T-helper 1 cell treated with Interleukin-12 subunit alpha and Interleukin-12 subunit beta and Interleukin-4 antibody, amounts not matched to agents 30 μg/mL and 1 μg/mL, for 36 hours (primary cell): ENCODE measurements around the gene HOGA1.
"Not testable (repeated sequence)": the region's sequence is repeated elsewhere in the genome, so short reads cannot be mapped to it uniquely, and the experiment has no call there.

Experiments
- H3K27ac Mint-ChIP-seq: one replicate; pipeline ENCODE4 v1.8.0; 2021; ENCODE audit warnings: mild to moderate bottlenecking, mixed read lengths
- H3K27me3 Mint-ChIP-seq: one replicate; pipeline ENCODE4 v1.8.0; 2021; ENCODE audit warnings: low read depth, mixed read lengths
- H3K36me3 Mint-ChIP-seq: one replicate; pipeline ENCODE4 v1.8.0; 2021; ENCODE audit warnings: low read depth, mixed read lengths
- H3K4me1 Mint-ChIP-seq: one replicate; pipeline ENCODE4 v1.8.0; 2021; ENCODE audit warnings: low read depth, mixed read lengths
- H3K4me3 Mint-ChIP-seq: one replicate; pipeline ENCODE4 v1.8.0; 2021; ENCODE audit warnings: mild to moderate bottlenecking, moderate library complexity, mixed read lengths
- H3K9me3 Mint-ChIP-seq: one replicate; pipeline ENCODE4 v1.8.0; 2021; ENCODE audit warnings: mixed read lengths

The HOGA1 gene

GRCh38 chr10:97570146-97570788 is 13.9 kb upstream of the HOGA1 start:
- H3K36me3 Mint-ChIP-seq, result no peaks in the 10 kb centered on the region
- peaks cover 5% of the 10 kb centered on the region for H3K4me1 Mint-ChIP-seq
- H3K4me3 Mint-ChIP-seq, result no peak overlapping the region
- no peak overlapping the region for H3K27ac Mint-ChIP-seq
- no peaks in the 10 kb centered on the region for H3K9me3 Mint-ChIP-seq
- no peaks in the 10 kb centered on the region for H3K27me3 Mint-ChIP-seq

GRCh38 chr10:97570789-97571471 is 13.3 kb upstream of the HOGA1 start:
- peaks cover 5% of the 10 kb centered on the region for H3K4me1 Mint-ChIP-seq
- H3K27me3 Mint-ChIP-seq, result no peaks in the 10 kb centered on the region
- H3K36me3 Mint-ChIP-seq, result no peaks in the 10 kb centered on the region
- no peak overlapping the region for H3K4me3 Mint-ChIP-seq
- no peak overlapping the region for H3K27ac Mint-ChIP-seq
- no peaks in the 10 kb centered on the region for H3K9me3 Mint-ChIP-seq

DNA sequence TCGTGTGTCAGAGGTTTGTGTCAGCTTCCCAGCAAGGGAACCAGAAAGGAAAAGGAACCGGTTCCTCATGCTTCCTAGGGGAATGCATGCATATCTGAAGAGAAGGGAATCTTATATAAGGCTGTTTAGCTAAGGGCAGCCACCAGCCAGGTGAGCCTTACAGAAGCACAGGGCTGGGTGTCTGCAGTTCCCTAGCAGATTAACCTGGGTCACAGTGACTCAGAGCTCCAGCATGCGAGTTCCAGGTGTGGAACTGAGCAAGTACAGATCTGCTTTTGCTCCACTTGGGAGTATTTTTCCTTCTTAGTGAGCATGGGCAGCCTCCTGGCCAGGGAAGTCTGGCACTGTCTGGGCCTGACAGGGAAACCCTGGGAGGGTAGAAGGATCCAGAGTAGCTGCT is 12.6 kb upstream of the HOGA1 start:
- H3K4me3 Mint-ChIP-seq, result no peak overlapping the region
- no peaks in the 10 kb centered on the region for H3K27me3 Mint-ChIP-seq
- H3K9me3 Mint-ChIP-seq, result no peaks in the 10 kb centered on the region
- H3K36me3 Mint-ChIP-seq, result no peaks in the 10 kb centered on the region
- peaks cover 2% of the 10 kb centered on the region for H3K4me1 Mint-ChIP-seq
- no peak overlapping the region for H3K27ac Mint-ChIP-seq

GRCh38 chr10:97572214-97572989 is 11.8 kb upstream of the HOGA1 start, which contains the start of gene ANKRD2:
TSS of gene ANKRD2 (plus strand) at chr10:97572779. CDS start at chr10:97572789, 10 bp downstream.
- no peak within 1 kb of the TSS for H3K27ac Mint-ChIP-seq
- H3K27me3 Mint-ChIP-seq, result no peaks in the 10 kb centered on the region

GRCh38 chr10:97573021-97573420 is 11.2 kb upstream of the HOGA1 start:
- no peaks in the 10 kb centered on the region for H3K9me3 Mint-ChIP-seq
- no peak overlapping the region for H3K27ac Mint-ChIP-seq
- H3K27me3 Mint-ChIP-seq, result no peaks in the 10 kb centered on the region
- H3K36me3 Mint-ChIP-seq, result no peaks in the 10 kb centered on the region
- H3K4me1 Mint-ChIP-seq, result no peaks in the 10 kb centered on the region
- no peak overlapping the region for H3K4me3 Mint-ChIP-seq

More at GRCh38 chr10:97572214-97572989, 11.8 kb upstream of the HOGA1 start, which contains the start of gene ANKRD2:
- Mint-ChIP-seq H3K9me3 (no peaks in the 10 kb centered on the region), H3K4me1 (no peaks in the 10 kb centered on the region), H3K4me3 (no peak within 1 kb of the TSS), H3K36me3 (no peaks in the 10 kb centered on the region)

DNA sequence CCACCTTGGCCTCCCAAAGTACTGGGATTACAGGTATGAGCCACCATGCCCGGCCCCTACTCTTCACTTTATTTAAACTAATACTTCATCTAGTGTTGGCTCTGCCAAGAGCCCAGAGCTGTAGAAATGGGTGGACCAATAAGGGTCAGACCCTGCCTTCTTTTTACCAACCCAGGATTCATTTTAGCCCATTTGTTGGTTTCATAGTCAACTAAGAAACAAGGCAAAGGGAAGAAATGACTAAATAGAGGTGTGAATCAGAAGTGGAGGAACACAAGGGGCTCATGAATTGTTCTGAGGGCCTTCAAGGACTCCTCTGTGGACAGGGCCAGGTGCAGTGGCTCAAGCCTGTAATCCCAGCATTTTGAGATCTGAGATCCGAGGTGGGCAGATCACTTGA is 10.5 kb upstream of the HOGA1 start:
- H3K4me3 Mint-ChIP-seq, result no peak overlapping the region
- no peaks in the 10 kb centered on the region for H3K9me3 Mint-ChIP-seq
- H3K27ac Mint-ChIP-seq, result no peak overlapping the region
- H3K4me1 Mint-ChIP-seq, result no peaks in the 10 kb centered on the region
- no peaks in the 10 kb centered on the region for H3K36me3 Mint-ChIP-seq
- no peaks in the 10 kb centered on the region for H3K27me3 Mint-ChIP-seq

GRCh38 chr10:97574374-97575126 is 9.6 kb upstream of the HOGA1 start:
- no peak overlapping the region for H3K27ac Mint-ChIP-seq
- no peaks in the 10 kb centered on the region for H3K27me3 Mint-ChIP-seq
- no peak overlapping the region for H3K4me3 Mint-ChIP-seq

GRCh38 chr10:97575127-97575668 is 9.0 kb upstream of the HOGA1 start:
- Mint-ChIP-seq H3K4me3 (no peak overlapping the region), H3K36me3 (no peaks in the 10 kb centered on the region), H3K9me3 (no peaks in the 10 kb centered on the region), H3K27ac (no peak overlapping the region), H3K4me1 (no peaks in the 10 kb centered on the region), H3K27me3 (no peaks in the 10 kb centered on the region)

More at GRCh38 chr10:97574374-97575126, 9.6 kb upstream of the HOGA1 start:
- no peaks in the 10 kb centered on the region for H3K4me1 Mint-ChIP-seq
- no peaks in the 10 kb centered on the region for H3K36me3 Mint-ChIP-seq
- no peaks in the 10 kb centered on the region for H3K9me3 Mint-ChIP-seq

- H3K27me3 Mint-ChIP-seq, H3K36me3 Mint-ChIP-seq, H3K4me3 Mint-ChIP-seq, H3K27ac Mint-ChIP-seq, H3K9me3 Mint-ChIP-seq, H3K4me1 Mint-ChIP-seq: not testable (repeated sequence)
These were observed 7.7 kb upstream of the HOGA1 start for GRCh38 chr10:97576487-97576886.

- no peaks in the 10 kb centered on the region for H3K9me3 Mint-ChIP-seq
- H3K27me3 Mint-ChIP-seq, result no peaks in the 10 kb centered on the region
- no peak overlapping the region for H3K4me3 Mint-ChIP-seq
- H3K36me3 Mint-ChIP-seq, result no peaks in the 10 kb centered on the region
- H3K27ac Mint-ChIP-seq, result no peak overlapping the region
- H3K4me1 Mint-ChIP-seq, result no peaks in the 10 kb centered on the region
These were observed 6.5 kb upstream of the HOGA1 start for GRCh38 chr10:97577701-97578100.

DNA sequence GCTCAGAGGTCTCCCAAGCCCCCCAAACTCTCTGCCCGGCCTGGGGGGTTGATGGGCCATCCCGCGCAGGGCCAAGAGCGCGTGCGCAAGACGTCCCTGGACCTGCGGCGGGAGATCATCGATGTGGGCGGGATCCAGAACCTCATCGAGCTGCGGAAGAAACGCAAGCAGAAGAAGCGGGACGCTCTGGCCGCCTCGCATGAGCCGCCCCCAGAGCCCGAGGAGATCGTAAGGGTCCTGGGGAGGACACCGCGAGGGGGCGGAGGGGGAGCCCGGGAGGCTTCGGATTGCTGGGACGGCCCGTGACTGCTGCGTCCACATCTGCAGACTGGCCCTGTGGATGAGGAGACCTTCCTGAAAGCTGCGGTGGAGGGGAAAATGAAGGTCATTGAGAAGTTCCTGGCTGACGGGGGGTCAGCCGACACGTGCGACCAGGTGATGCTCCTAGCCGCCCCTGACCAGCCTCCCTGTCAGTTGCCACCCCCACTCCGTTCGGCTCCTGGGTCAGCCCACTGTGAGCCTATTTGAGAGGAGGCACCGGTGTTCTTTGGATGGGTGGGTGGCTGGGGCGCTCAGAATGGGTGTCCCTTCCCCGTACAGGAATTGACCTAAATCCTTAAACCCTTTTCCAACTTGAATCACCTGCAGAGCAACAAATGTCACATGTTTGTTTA is 5.9 kb upstream of the HOGA1 start:
- no peaks in the 10 kb centered on the region for H3K27me3 Mint-ChIP-seq
- no peaks in the 10 kb centered on the region for H3K9me3 Mint-ChIP-seq
- H3K27ac Mint-ChIP-seq, result no peak overlapping the region

DNA sequence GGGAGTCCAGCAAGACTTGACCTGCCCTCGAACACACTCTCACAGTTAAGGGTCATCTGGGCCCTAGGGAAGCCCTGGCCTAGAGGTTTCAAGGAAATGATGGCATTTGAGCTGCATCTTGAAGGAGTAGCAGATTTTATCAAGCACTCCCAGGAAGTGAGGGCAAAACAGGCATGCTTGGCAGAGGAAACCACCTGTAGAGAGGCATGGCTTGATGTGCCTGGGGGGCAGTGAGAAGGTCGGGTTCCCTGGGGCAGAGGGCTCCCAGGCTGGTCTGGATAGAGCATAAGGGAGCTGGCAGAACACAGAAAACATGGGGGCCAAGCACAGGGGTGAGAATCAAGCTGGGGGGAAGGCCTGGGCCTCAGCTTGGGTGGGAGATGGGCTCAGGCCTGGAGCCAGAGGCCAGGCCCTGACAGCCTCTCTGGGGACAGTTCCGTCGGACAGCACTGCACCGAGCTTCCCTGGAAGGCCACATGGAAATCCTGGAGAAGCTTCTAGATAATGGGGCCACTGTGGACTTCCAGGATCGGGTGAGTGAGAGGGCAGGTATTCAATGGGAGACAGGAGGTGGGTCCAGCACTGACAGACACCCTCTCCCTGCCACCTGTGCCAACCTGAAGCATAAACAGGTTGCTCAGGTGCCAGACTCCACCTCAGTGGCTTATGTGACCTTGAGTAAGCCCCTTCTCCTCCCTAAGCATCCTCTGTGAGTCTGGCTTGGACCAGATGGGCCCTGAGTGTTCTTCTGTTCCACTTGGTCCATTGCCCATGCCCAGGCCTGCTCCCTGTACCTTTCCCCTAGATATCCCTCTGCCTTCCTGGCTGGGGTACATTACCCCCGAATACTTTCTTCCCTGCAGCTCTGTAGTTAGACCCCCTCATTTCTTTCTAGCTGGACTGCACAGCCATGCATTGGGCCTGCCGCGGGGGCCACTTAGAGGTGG is 3.5 kb upstream of the HOGA1 start:
- Mint-ChIP-seq H3K27ac (no peak overlapping the region), H3K4me1 (no peaks in the 10 kb centered on the region), H3K4me3 (no peak overlapping the region), H3K9me3 (no peaks in the 10 kb centered on the region), H3K27me3 (no peaks in the 10 kb centered on the region), H3K36me3 (no peaks in the 10 kb centered on the region)

More for the DNA sequence above, 5.9 kb upstream of the HOGA1 start:
- H3K4me3 Mint-ChIP-seq, result no peak overlapping the region
- H3K36me3 Mint-ChIP-seq, result no peaks in the 10 kb centered on the region
- H3K4me1 Mint-ChIP-seq, result no peaks in the 10 kb centered on the region

- Mint-ChIP-seq H3K27ac (no peak overlapping the region), H3K4me1 (no peaks in the 10 kb centered on the region), H3K36me3 (no peaks in the 10 kb centered on the region), H3K9me3 (no peaks in the 10 kb centered on the region), H3K27me3 (no peaks in the 10 kb centered on the region), H3K4me3 (no peak overlapping the region)
These were observed 2.0 kb upstream of the HOGA1 start for GRCh38 chr10:97582169-97582568.
